IPS-18a (cell line): ENCODE data around the gene DIS3L.
"Not testable (repeated sequence)": the region's sequence is repeated elsewhere in the genome, so short reads cannot be mapped to it uniquely, and the experiment has no call there.

ENCODE experiments used
- H3K27ac ChIP-seq: one replicate; pipeline ENCODE4 v1.5.1; 2013; ENCODE audit warnings: low read length
- H3K27me3 ChIP-seq: one replicate; pipeline ENCODE4 v1.6.1; 2013; ENCODE audit warnings: mild to moderate bottlenecking, low read length; ENCODE audit not compliant: control insufficient read depth, insufficient read depth
- H3K36me3 ChIP-seq: one replicate; pipeline ENCODE4 v1.6.1; 2013; ENCODE audit warnings: low read depth, low read length; ENCODE audit not compliant: control insufficient read depth
- H3K4me1 ChIP-seq: one replicate; pipeline ENCODE4 v1.6.1; 2013; ENCODE audit warnings: low read depth, low read length; ENCODE audit not compliant: control insufficient read depth
- H3K4me3 ChIP-seq: one replicate; pipeline ENCODE4 v1.5.1; 2013; ENCODE audit warnings: low read length
- H3K9ac ChIP-seq: one replicate; pipeline ENCODE4 v1.6.1; 2013; ENCODE audit warnings: mild to moderate bottlenecking, low read length, moderate library complexity
- H3K9me3 ChIP-seq: one replicate; pipeline ENCODE4 v1.6.1; 2013; ENCODE audit warnings: low read depth, low read length; ENCODE audit not compliant: control insufficient read depth

The DIS3L gene

DNA sequence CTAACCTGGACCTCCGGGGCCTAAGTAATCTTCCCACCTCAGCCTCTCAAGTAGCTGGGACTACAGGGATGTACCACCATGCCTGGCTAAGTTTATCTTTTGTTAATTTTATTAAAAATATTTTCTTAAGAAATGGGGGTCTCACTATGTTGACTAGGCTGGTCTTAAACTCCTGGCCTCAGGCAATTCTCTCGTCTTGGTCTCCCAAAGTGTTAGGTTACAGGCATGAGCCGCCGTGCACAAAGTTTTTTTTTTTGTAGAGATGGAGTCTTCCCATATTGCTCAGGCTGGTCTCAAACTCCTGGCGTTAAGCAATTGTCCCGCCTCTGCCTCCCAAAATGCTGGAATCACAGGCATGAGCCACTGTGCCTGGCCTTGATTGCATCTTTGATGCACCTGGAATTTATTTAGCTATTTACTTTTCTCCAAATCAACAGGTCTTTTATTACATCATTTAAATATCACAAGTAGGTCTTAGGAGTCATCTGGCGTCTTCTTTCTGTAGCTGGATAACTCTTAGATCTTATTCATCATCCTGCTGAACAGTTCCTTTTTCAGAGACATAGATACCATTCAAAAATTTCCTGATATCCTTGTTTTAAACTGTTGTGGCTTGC is 85.6 kb downstream of the DIS3L start:
- Histone ChIP-seq H3K4me3 (no peak overlapping the region), H3K27me3 (no peaks in the 10 kb centered on the region), H3K9me3 (no peaks in the 10 kb centered on the region), H3K9ac (no peak overlapping the region), H3K4me1 (no peaks in the 10 kb centered on the region), H3K27ac (no peak overlapping the region), H3K36me3 (no peaks in the 10 kb centered on the region)

DNA sequence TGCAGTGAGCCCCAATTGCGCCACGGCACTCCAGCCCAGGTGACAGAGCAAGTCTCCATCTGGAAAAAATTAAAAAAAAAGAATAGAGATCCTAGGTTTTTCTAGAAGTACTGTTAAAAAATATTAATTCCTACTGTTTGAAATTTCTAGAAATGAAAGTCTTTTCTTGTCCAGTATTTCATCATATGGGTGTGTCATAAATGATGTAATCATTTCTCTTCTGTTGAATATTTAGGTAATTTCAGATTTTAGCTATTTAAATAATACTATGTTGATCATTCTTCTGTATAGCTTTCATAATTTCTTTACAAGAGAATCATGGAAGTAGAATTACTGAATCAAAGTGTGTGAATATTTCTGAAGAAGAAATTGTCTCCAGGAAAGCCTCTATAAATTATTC is 88.0 kb downstream of the DIS3L start:
- not testable (repeated sequence) for H3K9me3 ChIP-seq, H3K27ac ChIP-seq, H3K36me3 ChIP-seq, H3K4me1 ChIP-seq, H3K9ac ChIP-seq, H3K27me3 ChIP-seq, H3K4me3 ChIP-seq
